HCT116 (cell line): ENCODE measurements around the gene KIRREL3.

Source experiments
- CTCF ChIP-seq, 3 experiments: fragments of 200-600 bp in 1 of 3; sonication (generic) in 1 of 3; IDR thresholded peaks in 2 of 3; conservative IDR thresholded peaks in 1 of 3; 2 replicates each; pipeline ENCODE4 v1.5.1; 2012 to 2017; ENCODE audit warnings: low read depth in 2 of 3, low read length in 2 of 3, antibody characterized with exemption in 1 of 3, borderline replicate concordance in 1 of 3, control low read depth in 1 of 3, mild to moderate bottlenecking in 1 of 3, mixed read lengths in 1 of 3, mixed run types in 1 of 3, moderate library complexity in 1 of 3; ENCODE audit not compliant: insufficient read depth in 1 of 3
- ELF1 ChIP-seq: IDR thresholded peaks from 2 replicates; pipeline ENCODE4 v1.6.1; 2012; ENCODE audit warnings: low read depth, borderline replicate concordance
- EZH2 ChIP-seq: fragments of 200-600 bp; sonication (generic); IDR thresholded peaks from 2 replicates; pipeline ENCODE4 v1.6.1; 2017; ENCODE audit warnings: antibody characterized with exemption, mixed run types
- EZH2phosphoT487 ChIP-seq: fragments of 200-600 bp; IDR thresholded peaks from 2 replicates; pipeline ENCODE4 v1.6.1; 2018; ENCODE audit warnings: antibody characterized with exemption, borderline replicate concordance
- JUND ChIP-seq: IDR thresholded peaks from 2 replicates; pipeline ENCODE4 v1.6.1; 2012
- POLR2A ChIP-seq: IDR thresholded peaks from 2 replicates; pipeline ENCODE4 v1.7.0; 2011; ENCODE audit warnings: borderline replicate concordance; ENCODE audit not compliant: insufficient read depth, insufficient read length; ENCODE audit errors: extremely low read depth
- POLR2AphosphoS5 ChIP-seq: IDR thresholded peaks from 2 replicates; pipeline ENCODE4 v1.6.1; 2011; ENCODE audit warnings: mild to moderate bottlenecking, low read depth, low read length, moderate library complexity
- SIN3A ChIP-seq: IDR thresholded peaks from 2 replicates; pipeline ENCODE4 v1.6.1; 2012; ENCODE audit warnings: low read depth
- SP1 ChIP-seq: IDR thresholded peaks from 2 replicates; pipeline ENCODE4 v1.6.1; 2012; ENCODE audit warnings: low read depth
- YY1 ChIP-seq: IDR thresholded peaks from 2 replicates; pipeline ENCODE4 v1.6.1; 2011; ENCODE audit warnings: low read length, low read depth, moderate library complexity, mild to moderate bottlenecking; ENCODE audit not compliant: insufficient replicate concordance; ENCODE audit errors: extremely low read depth
- ZFX ChIP-seq: fragments of 450-650 bp; IDR thresholded peaks from 2 replicates; pipeline ENCODE4 v1.6.1; 2017
- ZNF274 ChIP-seq: fragments of 200-500 bp; sonication (Bioruptor generic); IDR thresholded peaks from 2 replicates; pipeline ENCODE4 v1.6.1; 2014; ENCODE audit warnings: mild to moderate bottlenecking, low read depth, low read length, inconsistent platforms
- TF ChIP-seq, protein P1 (sequence below): IDR thresholded peaks from 2 replicates; pipeline ENCODE4 v1.6.1; 2012; ENCODE audit warnings: low read depth

DNA sequence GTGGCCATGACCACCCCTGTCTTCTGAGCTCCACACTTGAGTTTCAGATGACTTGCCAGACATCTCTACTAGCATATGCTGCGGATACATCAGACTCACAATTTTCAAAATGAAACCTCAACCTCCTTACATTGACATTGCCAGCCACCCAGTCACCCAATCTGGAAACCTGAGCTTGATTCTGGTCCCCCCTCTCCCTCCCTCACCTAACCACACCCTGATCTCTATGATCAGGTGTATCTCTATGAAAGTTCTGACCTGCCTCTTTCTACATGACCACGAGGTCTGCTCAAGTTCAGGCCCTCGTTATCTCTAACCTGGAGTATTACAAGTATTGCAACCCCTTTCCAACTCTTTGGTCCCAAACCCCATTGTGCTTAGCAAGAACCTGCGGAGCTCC is 254.1 kb downstream of the KIRREL3 start:
- TF ChIP-seq SIN3A (no peak), EZH2 (no peak), CTCF (IDR thresholded peaks at IDR 0.05 in 2 of 3, conservative IDR thresholded peaks at IDR 0.05 in 1 of 3; ENCODE audit: borderline replicate concordance in 1 of 3, insufficient read depth in 1 of 3, low read depth in 2 of 3, low read length in 2 of 3) (no peak), POLR2A (no peak), POLR2AphosphoS5 (no peak), EZH2phosphoT487 (no peak), ELF1 (no peak), SP1 (no peak), JUND (no peak), ZFX (no peak), ZNF274 (no peak), YY1 (no peak)
- TF ChIP-seq, protein P1, sequence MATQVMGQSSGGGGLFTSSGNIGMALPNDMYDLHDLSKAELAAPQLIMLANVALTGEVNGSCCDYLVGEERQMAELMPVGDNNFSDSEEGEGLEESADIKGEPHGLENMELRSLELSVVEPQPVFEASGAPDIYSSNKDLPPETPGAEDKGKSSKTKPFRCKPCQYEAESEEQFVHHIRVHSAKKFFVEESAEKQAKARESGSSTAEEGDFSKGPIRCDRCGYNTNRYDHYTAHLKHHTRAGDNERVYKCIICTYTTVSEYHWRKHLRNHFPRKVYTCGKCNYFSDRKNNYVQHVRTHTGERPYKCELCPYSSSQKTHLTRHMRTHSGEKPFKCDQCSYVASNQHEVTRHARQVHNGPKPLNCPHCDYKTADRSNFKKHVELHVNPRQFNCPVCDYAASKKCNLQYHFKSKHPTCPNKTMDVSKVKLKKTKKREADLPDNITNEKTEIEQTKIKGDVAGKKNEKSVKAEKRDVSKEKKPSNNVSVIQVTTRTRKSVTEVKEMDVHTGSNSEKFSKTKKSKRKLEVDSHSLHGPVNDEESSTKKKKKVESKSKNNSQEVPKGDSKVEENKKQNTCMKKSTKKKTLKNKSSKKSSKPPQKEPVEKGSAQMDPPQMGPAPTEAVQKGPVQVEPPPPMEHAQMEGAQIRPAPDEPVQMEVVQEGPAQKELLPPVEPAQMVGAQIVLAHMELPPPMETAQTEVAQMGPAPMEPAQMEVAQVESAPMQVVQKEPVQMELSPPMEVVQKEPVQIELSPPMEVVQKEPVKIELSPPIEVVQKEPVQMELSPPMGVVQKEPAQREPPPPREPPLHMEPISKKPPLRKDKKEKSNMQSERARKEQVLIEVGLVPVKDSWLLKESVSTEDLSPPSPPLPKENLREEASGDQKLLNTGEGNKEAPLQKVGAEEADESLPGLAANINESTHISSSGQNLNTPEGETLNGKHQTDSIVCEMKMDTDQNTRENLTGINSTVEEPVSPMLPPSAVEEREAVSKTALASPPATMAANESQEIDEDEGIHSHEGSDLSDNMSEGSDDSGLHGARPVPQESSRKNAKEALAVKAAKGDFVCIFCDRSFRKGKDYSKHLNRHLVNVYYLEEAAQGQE = no peak
